Measurements from ENCODE around the gene MRPL37.

DNA sequence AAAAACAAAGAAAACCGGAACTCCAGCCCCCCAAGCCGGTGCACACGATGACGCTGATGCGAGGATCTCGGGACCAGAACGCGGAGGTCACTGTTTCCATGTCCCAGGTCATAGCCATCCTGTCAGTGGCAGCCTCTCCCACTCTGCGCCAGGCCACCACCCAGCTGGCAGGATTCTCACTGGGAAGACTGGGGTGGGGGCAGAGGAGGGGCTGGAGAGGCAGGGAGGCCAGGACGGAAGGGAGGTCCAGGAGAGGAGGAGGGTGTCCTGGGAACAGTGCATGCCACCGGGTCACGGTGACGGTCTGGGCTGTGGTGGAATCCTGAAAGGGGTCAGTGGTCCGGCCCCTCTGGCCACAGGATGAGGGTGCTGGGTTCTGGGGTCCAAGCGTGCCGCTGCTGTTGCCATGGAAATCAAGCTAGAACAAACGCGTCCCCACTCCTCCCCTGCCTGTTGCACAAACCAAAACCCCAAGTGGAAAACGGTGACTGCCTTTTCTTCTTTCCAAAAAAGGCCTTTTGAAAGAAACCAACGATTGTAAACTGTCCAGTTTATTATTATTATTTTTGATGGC is 26.1 kb downstream of the MRPL37 start:
- no peak for TF ChIP-seq POLR2A (IDR thresholded peaks at IDR 0.05)
- TF ChIP-seq, protein P1, sequence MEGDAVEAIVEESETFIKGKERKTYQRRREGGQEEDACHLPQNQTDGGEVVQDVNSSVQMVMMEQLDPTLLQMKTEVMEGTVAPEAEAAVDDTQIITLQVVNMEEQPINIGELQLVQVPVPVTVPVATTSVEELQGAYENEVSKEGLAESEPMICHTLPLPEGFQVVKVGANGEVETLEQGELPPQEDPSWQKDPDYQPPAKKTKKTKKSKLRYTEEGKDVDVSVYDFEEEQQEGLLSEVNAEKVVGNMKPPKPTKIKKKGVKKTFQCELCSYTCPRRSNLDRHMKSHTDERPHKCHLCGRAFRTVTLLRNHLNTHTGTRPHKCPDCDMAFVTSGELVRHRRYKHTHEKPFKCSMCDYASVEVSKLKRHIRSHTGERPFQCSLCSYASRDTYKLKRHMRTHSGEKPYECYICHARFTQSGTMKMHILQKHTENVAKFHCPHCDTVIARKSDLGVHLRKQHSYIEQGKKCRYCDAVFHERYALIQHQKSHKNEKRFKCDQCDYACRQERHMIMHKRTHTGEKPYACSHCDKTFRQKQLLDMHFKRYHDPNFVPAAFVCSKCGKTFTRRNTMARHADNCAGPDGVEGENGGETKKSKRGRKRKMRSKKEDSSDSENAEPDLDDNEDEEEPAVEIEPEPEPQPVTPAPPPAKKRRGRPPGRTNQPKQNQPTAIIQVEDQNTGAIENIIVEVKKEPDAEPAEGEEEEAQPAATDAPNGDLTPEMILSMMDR (IDR thresholded peaks at IDR 0.05), result no peak
